HG03139 (cell line): ENCODE measurements around the gene OSBPL7.

Experiments used
- ATAC-seq: cut with Tn5 transposase; IDR thresholded peaks from one replicate; pipeline ENCODE4 v1.9.1; 2021; ENCODE audit not compliant: unreplicated experiment

Gene OSBPL7

DNA sequence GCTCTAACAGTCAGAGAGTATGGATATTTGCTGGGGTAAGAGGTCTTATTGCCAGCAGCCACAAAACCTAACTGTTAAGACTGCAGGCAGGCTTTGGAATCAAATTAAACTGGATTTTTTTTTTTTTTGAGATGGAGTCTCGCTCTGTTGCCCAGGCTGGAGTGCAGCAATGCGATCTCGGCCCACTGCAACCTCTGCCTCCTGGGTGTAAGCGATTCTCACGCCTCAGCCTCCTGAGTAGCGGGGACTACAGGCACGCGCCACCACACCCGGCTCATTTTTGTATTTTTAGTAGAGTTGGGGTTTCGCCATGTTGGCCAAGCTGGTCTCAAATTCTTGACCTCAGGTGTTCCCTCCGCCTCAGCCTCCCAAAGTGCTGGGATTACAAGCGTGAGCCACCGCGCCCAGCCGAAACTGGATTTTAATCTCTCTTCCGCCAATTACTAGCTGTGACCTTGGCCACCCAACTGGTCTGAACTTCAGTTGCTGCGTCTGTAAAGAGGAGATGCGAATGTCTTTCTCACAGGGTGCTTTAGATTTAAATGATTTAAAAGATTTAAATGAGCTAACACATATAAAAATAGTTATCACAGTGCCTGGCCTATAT lies 8.9 kb upstream of the OSBPL7 start:
- no peak for ATAC-seq

DNA sequence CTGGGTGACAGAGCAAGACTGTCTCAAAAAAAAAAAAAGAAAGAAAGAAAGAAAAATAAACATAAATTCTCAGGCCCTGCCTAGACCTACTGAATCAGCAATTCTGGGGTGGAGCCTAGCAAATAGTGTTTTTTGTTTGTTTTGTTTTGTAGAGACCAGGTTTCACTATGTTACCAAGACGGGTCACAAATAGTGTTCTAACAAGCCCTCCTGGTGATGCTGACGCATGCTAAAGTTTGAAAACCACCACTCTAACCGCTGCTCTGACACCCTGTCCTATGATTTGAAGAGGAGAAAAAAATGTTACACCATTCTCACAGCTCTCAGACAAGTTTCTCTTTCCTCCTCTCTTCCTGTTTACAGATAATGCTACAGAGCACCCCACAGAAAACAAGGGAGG lies 8.3 kb upstream of the OSBPL7 start:
- ATAC-seq: no peak

GRCh38 chr17:47823519-47823918 lies 1.9 kb upstream of the OSBPL7 start:
- ATAC-seq: no peak

GRCh38 chr17:47822785-47823184 lies 1.2 kb upstream of the OSBPL7 start:
- no peak for ATAC-seq

GRCh38 chr17:47821031-47821423 lies 567 bp downstream of the OSBPL7 start:
- ATAC-seq: no peak

DNA sequence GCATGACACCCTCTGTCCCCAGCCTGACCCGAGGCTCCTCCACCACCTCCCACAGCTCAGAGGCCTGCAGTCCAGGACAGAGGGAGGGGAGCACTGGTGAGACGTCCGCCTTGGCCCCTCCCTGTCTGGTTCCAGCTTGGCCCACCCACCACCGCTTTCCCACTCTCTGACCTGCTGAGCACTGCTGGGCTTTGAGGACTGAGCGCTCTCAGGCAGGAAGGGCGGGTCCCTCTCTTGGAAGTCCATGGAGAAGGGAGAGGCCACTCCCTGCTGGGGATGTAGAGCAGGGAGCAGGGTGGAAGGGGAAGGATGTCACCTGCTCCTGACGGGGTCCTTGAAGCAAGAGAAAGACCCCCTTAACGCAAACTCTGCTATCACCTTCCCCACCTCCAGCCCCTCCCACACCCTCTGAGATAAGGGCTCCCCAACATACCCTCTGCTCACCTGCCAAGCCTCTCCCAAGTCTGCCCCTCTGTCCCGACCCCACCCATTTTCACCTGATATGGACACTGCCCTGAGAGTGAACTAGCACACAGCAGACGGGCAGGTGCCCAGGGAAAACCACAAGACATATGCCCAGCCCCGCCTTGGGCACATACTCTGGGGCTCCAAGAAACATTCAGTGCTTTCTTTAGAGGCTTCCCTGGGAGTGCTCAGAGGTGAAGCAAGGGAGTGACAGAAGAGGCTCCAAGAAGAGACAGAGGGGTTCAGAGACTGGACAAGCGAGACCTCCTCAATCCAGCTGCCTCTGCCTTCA lies 1.4 kb downstream of the OSBPL7 start:
- no peak for ATAC-seq

DNA sequence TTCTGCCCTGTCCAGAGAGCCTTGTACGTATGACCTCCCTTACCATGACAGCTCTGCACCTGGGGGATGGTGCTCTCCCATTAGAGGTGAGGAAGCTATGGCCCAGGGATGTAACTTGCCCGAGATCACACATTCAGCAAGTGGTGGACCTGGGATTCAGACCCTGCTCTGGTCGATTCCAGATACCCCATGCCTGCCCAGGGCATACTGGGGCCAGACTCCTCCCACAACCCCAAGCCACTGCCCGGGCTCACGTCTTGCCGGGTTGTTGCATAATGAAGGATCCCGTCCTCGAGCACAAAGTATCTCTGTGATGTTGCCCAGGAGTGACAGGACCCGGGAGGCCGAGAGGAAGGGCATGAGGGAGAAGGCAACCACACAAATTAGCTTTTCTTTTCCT lies 2.1 kb downstream of the OSBPL7 start:
- no peak for ATAC-seq

DNA sequence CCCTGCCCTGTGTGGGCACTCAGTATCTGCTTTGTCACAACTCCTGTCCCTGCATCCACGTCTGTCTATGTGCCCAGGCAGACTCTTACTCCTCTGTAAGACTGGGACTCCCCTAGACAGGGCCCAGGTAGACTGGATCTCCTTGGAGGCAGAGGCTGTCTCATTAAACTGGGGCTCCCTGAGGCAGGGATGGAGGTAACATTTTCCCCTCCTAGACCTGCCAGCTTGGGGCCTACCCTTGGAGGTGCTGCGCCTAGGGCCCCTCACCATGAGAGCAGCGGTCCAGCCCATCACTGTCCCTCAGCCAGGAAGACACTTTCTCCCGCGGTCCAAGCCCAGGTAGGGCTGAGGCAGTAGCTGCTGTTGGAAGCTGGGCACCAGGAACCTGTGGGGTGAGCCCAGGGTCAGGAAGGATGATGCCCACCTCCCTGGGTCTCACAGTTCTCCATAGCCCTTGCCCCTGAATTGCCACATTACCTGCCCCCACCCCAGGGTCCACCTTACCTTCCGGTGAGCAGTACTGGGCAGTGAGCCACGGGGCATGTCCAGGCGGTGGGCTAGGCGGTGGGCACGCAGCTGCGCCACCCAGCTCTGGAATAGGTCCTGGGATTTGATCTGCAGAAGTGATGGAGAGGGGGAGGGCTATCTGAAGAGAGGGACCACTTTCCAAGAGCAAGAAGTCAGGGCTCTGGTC lies 3.4 kb downstream of the OSBPL7 start:
- ATAC-seq: no peak

GRCh38 chr17:47816947-47817346 lies 4.6 kb downstream of the OSBPL7 start:
- no peak for ATAC-seq

DNA sequence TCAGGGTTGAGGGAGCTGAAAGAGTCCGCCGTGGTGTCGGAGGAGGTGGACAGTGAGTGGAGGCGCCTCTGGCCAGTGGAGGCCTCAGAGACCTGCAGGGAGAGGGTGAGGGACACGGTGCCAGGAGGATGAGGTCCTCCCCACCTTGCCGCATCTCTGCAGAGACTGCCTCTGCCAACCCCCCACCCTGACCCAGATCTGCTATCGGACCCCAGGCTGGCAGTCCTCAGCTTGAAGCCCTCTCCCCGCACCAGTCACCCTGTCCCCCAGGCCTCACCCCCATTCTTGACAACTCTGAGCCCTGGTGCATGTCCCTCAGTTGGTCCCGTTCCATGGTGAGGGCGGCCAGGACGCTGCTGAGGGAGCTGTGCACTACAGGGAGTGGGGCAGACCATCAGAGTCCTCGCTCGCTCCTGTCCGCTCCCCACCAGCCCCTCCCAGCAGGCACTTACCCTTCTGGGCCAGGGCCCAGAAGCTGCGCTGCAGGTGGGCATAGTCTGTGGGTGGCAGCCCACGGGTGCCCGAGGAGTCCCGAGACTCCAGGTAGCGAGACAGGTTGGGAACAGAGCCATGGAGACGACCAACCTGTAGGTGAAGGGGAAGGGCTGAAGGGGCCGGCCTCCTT lies 5.4 kb downstream of the OSBPL7 start:
- no peak for ATAC-seq

GRCh38 chr17:47815106-47815918 lies 6.3 kb downstream of the OSBPL7 start:
- ATAC-seq: no peak

DNA sequence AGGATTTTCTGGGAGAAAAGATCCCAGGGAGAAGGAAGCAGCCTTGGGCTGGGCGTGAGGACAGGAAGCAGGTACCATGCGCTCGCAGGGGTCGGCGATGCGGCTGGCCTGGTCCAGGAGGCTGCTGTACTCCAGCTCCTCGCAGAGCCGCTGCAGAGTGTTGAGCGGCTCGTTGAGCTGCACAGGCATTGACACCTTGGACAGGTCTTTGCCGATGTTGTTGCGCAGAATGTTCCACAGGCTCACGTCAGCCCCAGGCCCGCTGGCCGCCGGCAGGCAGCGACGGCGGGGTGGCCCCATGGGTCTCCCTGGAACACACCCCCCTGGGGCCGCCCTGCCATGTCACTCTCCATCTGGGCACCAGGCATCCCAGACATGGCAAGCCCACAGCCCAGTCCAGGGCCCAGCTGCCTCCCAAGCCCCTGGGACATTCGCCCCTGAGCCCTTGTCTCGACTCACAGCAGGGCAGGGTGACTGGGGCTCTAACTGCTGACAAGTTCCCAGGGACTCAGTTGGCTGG lies 8.0 kb downstream of the OSBPL7 start:
- no peak for ATAC-seq

DNA sequence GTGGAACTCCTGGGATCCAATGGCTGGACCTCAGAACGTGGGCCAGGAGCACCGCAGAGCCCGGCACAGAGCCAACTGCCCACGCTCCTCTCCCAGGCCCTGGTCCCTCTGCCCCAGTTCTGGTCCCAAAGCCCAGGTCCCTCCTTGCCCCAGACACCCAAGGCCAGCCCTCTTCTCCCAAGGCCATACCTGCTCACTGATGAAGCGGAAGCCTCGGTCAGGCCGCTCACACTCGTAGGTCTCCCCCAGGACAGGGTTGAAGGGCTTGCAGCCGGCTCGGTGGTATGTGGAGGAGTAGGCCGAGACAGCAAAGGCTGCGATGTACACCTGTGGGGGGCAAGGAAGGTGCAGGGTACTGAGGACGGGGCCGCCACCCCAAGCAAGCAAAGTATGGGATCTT lies 8.5 kb downstream of the OSBPL7 start:
- ATAC-seq: no peak

DNA sequence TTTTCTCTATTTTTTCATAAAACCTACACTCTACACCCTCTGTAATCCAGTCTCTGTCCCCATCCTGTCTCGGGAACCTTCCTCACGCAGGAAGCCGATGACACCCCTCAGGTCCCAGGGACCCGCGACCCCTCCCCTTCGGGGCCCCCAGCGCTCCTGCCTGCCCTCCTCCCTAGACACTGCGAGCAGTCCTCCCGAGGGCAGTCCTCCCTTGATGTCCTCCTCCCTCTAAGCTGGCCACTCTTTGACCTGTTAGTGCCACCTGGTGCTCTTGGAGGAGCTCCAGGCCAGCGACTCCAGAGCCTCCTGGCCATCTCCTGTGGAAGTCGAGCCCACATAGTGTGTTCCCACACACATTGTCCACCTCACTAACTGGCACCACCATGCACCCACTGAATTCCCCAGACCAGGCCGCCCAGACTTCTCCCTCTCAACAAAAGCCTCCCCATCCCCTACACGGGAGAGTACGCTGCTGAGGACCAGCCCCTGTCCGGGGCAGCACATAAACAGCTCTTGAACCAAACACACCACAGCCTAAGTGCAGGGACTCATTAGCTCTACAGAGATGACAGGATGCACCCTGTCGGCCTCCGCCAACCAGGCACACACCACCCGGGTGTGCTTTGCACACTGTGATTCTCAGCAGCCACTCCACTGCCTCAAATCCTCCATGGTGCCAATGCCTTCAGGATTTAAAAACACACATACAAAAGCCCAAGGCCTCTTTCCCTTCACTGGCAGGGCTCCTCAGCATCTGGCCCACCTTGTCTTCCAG lies 9.3 kb downstream of the OSBPL7 start:
- ATAC-seq: no peak

- no peak for ATAC-seq
Observed at GRCh38 chr17:47811709-47812108, 9.9 kb downstream of the OSBPL7 start.

DNA sequence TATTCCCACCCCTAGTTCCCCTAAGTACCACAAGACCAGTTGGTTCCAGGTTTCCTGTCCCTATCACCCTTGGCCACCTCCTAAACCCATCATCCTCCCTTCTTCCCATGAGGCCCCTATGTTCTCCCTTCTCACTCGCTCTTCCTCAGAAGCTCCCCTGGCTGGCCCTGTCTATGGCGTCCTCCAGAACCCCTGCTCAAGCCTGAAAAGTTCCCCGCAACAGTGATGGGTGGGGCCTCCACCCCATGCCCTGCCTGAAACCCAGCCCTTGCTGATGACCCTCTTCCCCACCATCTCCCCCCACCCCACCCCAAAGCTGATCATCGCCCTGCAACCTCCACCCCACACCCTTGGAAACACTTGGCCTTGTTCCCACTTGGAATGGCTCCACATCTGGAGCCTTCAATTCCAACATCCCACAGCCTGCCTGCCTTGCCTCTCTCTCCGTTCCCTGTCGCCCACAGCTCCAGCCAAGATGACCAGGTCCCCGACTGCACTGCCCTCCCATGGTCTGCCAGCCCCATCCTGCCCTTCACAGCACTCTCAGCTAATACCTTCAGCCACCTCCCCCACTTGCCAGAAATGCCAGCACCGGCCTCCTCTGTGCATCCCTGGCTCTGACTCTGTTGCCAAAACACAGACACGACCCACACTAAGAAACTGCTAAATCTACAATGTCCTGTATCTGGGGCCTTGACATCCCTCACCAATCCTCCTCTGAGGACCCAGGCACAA lies 10.5 kb downstream of the OSBPL7 start:
- no peak for ATAC-seq

- no peak for ATAC-seq
Observed at GRCh38 chr17:47810200-47810821, 11.3 kb downstream of the OSBPL7 start.

GRCh38 chr17:47808830-47809480 lies 12.6 kb downstream of the OSBPL7 start:
- no peak for ATAC-seq
